GM18508 (cell line): ENCODE measurements around the gene ITM2B.
"Not testable (repeated sequence)": the region's sequence is repeated elsewhere in the genome, so short reads cannot be mapped to it uniquely, and the experiment has no call there.

ENCODE experiments used
- ATAC-seq: cut with Tn5 transposase; IDR thresholded peaks from one replicate; pipeline ENCODE4 v1.9.1; 2021; ENCODE audit warnings: moderate number of reproducible peaks; ENCODE audit not compliant: insufficient read depth, unreplicated experiment

The ITM2B gene

DNA sequence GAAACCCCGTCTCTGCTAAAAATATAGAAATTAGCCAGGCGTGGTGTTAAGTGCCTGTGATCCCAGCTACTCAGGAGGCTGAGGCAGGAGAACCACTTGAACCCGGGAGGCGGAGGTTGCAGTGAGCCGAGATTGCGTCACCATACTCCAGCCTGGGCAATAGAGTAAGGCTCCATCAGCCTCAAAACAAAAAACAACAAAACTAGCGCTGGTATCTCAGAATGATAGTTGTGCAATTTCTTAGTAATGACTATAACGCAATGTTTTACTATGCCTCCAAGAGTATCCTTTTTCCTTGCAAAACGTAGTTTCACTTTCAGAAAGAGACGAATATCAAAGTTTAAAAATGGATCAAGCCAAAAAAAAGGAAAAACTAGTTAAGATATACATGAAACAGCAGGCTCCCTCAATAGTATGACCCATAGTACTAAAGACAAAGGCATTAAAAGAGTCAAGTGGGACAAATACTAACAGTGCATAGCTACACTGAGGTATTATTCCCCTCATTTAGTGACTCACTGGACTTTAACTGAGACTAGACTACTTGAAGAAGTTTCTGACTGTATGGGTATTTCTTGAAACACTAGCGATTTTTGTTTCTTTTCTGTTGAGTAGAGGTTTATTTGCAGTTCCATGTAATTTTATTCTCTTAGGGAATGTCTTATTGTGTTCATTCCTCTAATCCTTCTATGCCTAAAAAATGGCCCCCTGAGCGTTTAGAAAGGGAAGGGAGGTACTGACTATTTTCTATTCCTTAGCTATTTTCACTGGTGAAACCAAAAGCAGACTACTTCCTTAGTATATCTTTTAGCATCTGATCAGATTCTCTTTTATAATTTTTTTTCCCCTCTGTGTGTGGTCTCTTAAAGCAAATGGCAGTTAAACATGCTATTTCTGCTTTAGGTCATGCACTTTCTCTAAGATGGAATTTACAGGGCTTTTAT lies 10.4 kb upstream of the ITM2B start:
- no peak for ATAC-seq

DNA sequence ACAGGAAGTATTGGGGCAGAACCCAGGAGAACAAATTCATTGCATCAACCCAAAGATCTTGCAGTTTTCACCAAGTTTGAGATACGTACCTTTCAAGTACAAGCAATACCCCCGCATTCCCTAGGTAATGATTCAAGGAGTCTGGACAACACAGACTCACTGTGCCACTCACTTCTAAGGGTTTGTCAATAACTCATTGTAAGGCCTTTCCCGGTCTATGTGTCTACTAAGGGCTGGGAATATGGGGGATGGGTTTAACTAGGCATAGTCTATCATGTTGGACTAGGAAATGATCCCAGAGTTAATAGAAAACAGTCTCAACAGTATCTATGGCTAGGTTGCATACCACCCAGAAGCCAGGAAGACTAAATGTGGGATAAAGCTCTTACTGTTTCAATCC lies 8.3 kb upstream of the ITM2B start:
- ATAC-seq, result no peak

DNA sequence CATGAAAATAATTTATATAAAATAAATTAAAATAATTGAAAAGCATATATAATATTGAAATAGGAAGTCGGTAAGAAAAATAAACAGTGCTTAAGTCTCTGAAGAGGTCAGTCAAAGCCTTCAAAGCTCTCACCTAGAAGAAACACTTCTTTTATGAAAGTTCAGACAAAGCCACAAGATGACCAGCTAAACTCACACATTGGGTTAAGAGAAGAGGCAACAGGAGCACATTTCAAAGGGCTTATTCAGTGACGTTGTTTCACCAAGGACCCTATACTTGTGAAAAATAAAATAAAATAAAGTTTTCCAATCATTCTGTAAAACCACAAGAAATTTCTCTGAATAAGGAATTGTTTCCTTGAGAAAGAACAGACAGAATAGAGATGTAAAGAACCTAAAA lies 2.5 kb upstream of the ITM2B start:
- no peak for ATAC-seq

DNA sequence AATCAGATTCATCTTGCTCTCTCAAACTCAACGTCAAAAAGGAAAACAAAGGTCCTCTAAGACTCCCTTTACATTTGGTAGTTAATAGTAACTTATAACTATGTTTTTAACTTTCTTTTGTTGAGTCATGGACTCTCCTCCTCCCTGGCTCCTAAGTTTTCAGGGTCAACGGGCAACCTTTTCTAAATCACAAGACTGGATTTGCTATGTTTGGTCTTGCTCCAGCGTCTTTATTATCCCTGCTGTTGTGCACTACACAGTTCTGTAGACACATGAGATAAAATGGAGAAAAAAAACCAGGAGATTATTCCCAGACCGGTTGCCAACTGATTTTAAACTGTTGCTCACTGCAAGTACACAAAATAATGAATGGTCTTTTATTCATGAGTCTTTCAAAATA lies 1.9 kb upstream of the ITM2B start:
- ATAC-seq, result no peak

DNA sequence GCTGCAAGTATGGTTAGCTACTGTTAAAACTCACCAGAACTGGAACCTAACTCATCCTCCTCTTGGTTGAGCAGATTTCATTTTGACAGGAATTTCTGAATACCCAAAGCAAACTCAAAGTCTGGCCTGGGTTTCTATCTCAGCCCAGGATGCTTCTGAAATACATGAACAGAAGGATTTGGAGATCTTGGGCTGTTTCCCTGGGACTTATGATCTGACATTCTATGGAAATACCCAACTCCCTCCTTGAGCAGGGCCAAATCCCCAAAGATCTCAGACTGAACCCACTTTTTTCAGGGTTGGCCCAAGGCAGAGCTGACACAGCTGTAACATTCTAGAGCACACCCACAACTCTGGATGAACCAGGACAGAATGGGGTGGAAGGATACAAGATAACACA lies 1.1 kb upstream of the ITM2B start:
- ATAC-seq, result no peak

DNA sequence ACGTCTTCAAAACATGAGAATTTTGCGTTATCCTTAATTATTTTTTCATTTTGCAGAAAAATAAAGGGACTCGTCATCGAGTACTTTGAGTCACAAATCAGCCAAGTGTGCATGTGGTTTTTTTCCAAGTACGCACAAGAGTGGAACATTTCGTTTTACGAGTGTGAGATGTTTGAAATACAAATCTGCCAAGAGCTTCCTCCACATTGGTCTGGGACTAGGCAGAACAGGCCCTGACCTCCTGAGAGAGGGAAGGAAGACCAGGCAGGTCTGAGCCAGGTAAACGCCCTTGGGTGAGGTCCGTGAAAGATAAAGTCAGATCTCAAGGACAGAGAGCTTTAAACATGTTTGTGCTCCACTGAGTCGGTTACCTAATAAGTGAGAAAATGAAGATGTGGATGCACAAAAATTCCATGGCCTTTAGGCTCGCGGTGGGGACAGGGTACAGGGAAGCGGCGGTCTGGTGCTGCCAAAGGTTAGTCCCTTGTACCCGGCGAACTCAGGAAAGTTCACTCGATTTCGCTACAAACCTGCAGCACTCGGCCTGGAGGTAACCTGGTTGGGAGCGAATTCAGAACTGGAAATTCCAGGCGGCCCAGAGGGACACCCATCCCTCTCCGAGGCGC lies 473 bp upstream of the ITM2B start:
- no peak for ATAC-seq

DNA sequence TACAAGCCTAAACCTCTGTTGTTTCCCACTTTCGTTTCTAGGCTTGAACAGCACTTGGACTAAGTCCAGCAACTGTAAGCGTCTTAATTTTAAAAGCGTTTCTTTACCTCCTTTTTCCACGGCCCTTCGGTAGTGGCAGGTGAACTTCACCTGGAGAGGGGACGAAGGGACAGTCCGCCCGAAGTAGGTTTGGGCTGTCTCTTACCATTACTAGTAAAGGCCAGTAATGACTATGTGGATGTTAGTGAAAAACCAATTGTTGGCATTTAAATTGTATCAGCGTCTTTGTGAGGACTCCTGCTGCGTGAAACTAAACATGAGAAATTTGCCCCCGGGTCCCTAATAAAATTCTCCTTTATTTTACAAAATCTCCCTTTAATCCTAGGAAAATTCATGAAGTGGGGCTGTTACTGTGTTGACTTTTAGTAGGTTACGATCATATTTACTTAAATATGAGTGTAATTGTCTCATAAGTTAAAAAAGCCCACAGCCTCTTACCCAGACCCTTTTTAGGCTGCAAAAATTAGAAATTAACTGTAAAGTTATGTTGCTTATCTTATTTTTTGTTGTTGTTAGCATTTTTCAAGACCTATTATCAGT lies 983 bp downstream of the ITM2B start:
- ATAC-seq, result no peak

DNA sequence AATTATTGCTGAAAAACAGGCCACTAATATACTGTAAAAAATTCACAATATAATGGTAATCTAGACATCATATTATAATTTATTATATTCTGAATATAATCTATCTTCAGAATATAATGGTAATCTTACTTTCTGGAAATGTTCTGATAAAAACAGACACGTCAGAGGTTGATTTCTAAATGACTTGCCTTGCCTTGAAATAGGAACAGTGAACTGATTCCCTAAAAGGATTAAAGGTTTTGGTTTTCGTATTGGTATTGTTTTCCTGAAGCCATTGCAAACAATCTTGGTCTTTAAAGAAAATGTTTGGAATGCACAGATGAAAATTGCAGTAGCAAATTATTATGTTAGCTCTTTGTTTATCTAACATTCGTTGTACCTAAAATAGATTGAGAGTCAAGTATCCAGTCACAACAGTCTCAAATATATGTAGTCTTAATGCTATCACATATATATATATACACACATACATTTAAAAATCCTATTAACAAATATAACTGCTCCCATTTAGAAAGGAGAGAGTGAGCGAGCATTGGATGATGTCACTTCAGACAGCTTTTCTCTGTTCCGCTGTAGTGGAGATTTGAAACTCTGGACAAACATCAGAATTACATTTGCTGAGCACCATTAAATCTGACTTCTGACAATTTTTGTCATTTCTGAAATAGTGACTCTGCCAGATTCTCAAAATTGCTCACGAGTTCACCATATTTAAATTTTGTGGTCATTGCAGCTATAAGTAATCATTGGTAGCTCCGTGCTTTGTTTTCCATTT lies 1.7 kb downstream of the ITM2B start:
- ATAC-seq, result no peak

DNA sequence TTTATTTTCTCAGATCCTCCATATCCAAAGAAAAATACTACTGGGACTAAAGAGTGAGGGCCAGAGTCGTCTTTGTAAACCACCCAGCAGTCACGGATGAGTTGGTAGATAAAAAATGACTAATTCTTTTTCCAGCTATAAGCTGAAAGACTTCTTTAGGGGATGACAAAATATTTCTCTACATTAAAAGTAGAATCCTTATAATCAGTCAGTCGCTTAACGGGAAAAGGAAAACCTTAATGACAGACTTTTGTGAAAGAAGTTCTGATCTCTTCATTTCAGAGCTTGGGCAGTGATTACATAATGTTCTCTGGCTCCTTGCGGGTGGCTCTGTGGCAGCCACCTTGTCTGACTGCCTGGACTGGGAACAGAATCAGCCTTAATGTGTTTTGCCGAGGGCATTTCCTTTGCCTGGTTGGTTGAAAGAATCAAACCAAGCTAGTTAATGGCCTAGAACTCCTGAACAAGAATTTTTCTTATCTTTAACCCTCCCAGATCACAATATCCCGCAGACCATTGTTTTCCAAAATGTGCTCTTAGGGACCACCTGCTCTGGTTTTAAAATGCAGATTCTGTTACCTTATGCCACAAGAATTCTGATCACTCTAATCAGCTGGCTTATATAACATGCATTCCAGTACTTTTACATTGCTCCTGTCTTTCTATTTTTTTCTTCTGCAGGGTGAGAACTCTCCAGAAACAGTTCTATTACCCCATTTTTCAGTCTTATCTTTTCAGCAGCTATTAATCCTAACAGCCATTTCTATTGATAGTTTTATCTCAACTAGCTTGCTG lies 2.5 kb downstream of the ITM2B start:
- no peak for ATAC-seq

DNA sequence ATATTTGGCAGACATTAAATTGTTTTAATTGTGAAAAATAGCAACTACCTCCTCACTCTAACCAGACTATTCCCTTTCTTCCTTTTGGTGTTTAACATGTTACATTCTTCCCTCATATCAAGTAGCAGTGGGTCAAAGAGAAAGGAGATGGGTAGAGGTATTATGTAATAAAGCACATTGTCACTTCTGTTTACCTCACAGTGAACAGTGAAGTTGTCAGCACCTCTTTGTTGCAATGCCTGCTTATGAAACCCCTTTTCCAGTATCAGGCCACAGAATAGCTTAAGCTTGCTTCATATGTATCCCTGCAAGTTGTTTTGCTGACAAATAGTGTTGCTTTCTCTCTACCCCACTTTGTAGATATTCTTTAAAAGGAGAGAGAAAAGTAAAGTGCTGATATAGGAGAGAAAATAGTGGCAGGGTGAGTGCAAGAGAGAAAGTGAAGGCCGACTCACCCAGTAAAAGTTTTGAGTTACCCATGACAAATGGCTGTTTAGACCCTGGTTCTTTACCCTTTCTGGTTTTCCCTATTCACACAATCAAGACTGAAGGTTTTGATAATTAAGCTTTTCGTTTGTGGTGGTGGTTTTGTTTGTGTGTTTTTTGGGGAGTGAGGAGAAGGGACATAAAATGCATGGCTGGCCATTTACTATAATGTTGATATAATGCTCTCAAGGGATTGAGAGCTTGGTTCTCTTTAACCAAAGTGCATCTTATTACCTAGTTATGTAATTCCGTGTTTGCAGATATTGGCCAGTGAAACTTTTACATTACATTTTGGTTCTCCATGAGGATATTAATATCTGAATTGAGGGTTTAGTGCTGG lies 3.7 kb downstream of the ITM2B start:
- no peak for ATAC-seq

DNA sequence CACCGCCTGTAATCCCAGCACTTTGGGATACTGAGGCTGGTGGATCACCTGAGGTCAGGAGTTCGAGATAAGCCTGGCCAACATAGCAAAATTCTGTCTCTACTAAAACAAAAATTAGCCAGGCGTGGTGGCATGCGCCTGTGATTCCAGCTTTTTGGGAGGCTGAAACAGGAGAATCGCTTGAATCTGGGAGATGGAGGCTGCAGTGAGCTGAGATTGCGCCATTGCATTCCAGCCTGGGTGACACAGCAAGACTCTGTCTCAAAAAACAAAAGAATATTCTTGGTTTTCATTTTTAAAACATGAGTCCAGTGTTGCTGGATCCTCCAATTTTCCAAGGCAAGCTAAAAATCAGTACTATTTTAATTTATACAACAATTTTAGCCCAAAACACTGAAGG lies 6.4 kb downstream of the ITM2B start:
- ATAC-seq, result not testable (repeated sequence)

DNA sequence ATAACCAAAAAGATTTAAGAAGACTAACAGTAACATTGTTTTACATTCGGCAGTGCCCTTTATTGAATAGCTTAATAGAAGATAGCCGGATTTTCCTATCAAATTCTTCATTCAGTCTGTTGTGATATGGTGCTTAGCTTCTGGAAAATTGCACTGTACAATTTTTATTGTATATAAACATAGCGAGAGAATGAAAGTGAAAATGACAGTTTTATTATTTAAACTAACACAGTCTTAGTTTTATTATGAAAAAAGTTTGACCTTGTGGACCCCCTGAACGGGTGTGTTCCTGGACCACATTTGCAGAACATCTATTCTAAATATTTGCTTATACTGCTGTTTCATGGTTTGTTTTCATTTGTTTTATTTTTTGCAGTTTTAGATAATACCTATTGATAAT lies 8.6 kb downstream of the ITM2B start:
- no peak for ATAC-seq

DNA sequence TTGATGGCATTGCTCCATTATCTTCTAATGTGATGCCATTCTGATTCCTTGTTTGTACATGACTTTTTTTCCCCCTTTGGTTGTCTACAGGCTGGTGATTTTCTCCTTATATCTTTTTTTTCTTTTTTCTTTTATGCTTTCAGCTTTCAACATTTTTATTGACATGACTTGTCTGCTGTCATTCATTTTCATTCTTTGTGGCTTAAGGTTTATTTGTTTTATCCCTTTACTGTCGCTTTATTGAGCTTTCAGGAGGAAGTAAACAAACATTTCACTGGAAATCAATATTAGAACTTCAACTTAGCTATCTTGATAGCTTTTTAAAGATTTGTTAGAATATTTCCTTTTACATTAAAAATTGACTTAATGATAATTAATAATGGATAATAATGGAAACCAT lies 9.7 kb downstream of the ITM2B start:
- ATAC-seq, result no peak

DNA sequence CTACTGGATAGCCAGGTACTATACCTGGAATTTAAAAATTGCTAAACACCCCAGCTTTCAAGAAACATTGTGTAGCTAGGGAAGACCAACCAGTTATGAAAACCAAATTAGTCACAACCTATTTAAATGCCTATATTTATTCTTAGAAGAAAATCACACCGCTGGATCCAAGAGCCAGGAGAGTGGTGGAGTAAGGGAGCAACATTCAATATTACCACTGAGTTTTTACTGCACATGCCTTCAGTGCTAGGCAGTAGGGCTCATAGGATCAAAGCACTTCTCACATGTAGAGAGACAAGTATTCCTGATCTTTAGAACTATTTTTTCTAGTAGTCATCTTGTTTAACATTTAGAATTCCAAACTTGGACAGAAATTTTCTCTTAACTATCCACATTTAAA lies 11.2 kb downstream of the ITM2B start:
- ATAC-seq, result no peak

DNA sequence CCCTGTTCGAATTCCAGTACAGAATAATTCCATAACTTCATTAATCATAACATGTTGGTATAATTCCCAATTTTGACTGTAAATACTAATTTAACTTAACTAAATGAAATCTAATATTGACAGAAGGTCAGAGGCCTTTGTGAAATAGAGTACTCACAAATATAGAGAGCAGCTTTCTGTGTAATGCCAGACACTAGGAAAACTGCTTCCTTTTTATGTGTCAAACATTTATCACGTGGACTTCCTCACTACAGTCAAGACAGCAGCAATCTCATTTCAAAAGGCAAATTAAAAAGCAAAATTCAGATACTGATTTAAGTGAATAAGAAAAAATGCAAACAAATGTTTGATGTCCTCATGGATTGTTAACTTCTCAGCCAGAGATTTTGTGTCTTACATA lies 13.1 kb downstream of the ITM2B start:
- no peak for ATAC-seq

DNA sequence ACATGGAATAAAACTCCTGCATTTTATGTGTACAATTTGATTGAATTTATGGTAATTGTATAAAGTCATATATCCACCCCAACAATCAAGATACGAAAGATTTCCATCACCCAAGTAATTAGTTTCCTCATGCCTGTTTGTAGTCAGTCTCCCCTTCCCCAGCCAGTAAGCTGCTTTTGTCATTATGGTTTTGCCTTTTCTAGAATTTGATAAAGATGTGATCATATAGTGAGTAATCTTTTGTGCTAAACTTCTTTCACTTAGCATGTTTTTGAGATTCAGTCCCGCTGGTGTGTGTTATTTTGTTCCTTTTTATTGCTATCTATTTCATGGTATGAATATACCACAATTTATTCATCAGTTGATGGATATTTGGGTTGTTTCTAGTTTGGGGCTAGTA lies 16.0 kb downstream of the ITM2B start:
- ATAC-seq, result no peak

DNA sequence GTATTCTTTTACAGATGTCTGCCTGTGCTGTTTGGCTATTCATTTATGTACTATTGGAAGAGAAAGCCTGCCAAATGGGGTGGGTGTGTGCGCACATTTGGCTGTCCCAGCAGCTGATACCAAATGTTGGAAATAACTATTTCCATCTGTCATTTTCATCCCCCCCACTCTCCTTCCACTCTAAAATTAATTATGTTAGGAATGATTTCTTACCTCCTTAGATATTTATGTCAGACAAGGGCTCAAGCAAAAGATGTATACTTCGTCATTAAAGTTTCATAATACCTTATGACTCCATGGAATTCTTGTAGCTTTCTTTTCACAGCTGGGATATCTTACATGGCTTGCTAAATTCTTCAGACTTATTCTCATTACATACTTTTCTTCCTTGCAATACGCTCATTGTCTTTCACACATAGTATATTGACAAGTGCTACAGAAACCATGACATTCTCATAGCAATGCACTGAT lies 18.6 kb downstream of the ITM2B start:
- no peak for ATAC-seq

DNA sequence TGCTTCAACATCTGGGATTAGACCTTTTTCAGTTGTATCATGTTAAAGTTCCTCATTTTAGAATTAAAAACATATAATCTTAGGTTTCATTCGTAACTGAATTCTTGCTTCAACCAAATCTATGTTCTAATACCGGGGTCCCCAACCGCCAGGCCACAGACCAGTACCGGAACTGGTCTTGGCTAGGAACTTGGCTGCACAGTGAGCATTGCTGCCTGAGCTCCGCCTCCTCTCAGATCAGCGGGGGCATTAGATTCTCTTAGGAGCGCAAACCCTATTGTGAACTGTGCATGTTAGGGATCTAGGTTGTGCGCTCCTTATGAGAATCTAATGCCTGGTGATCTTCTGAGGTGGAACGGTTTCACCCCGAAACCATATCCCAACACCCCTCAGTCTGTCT lies 19.2 kb downstream of the ITM2B start:
- no peak for ATAC-seq

DNA sequence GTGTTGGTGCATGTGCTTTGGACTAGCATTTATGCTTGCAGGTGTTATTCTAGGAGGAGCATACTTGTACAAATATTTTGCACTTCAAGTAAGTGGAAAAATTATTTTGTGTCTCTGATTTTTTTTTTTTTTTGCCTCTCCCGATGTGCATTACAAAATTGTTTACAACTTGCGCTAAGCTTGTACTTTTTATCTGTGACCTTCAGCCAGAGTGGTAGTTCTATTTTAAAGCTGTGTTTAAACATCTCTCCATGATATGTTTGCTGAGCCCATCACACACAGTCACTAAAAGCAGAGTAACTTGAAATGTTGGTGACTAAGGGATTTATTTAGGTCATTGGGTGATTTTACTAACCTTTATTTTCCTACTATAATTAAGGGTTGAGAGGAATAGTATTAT lies 20.8 kb downstream of the ITM2B start:
- ATAC-seq, result no peak
